ENCODE measurements around the gene EFNA5.

GRCh38 chr5:107329850-107330249 is 340.9 kb downstream of the EFNA5 start:
- TF ChIP-seq EZH2 (IDR thresholded peaks at IDR 0.05) = no peak
- TF ChIP-seq POLR2AphosphoS5 (IDR thresholded peaks at IDR 0.05; ENCODE audit: borderline replicate concordance, low read depth, low read length) = no peak

Data from SK-N-MC (cell line).